ENCODE measurements around the gene FDX2. TPM values are rescaled to one million over a fixed set of nuclear protein-coding genes. Genes with fewer than 3 reads are reported as not detected.

The FDX2 gene
- total RNA-seq, 1 donor from 2014 or later = 9.1 TPM

Small RNA genes within 50 kb of the gene (small RNA-seq; reads per million reads assigned to genes)
- gene AC011511.1 (ENCODE audit: low replicate concordance) = not detected
- gene AC011511.4 (ENCODE audit: low replicate concordance) = not detected

Other genes starting within 250 kb of the FDX2 start
- gene SHFL, start 229.7 kb downstream of the FDX2 start, total RNA-seq = 15.7 TPM
- 7.8 TPM for gene ANGPTL6, start 213.3 kb downstream of the FDX2 start, total RNA-seq
- 21.7 TPM for gene PPAN, start 209.7 kb downstream of the FDX2 start, total RNA-seq
- 2.1 TPM for gene P2RY11, start 204.3 kb downstream of the FDX2 start, total RNA-seq
- 239 TPM for gene EIF3G, start 196.1 kb downstream of the FDX2 start, total RNA-seq
- 42.3 TPM for gene DNMT1, start 121.1 kb downstream of the FDX2 start, total RNA-seq
- gene S1PR2, start 84.7 kb downstream of the FDX2 start, total RNA-seq = 10.8 TPM
- gene MRPL4, start 63.8 kb downstream of the FDX2 start, total RNA-seq = 26.4 TPM
- 16.4 TPM for gene ICAM1, start 44.9 kb downstream of the FDX2 start, total RNA-seq
- 0.62 TPM for gene ICAM4, start 29.1 kb downstream of the FDX2 start, total RNA-seq
- gene ICAM5, start 26.1 kb downstream of the FDX2 start, total RNA-seq = not detected
- gene ZGLP1, start 6.2 kb downstream of the FDX2 start, total RNA-seq = 1.2 TPM
- 13.8 TPM for gene RAVER1, start 17.5 kb upstream of the FDX2 start, total RNA-seq
- gene ICAM3, start 23.6 kb upstream of the FDX2 start, total RNA-seq = 2.7 TPM
- gene TYK2, start 64.6 kb upstream of the FDX2 start, total RNA-seq = 60.3 TPM
- gene CDC37, start 87.5 kb upstream of the FDX2 start, total RNA-seq = 138 TPM
- 4.7 TPM for gene PDE4A, start 104.5 kb upstream of the FDX2 start, total RNA-seq
- 67.5 TPM for gene KEAP1, start 187.3 kb upstream of the FDX2 start, total RNA-seq
- gene S1PR5, start 201.4 kb upstream of the FDX2 start, total RNA-seq = 2.7 TPM
- gene ATG4D, start 227.9 kb upstream of the FDX2 start, total RNA-seq = 25.8 TPM
- gene KRI1, start 250.0 kb upstream of the FDX2 start, total RNA-seq = 9.6 TPM

All from tongue (tissue), 2 donors.